Endodermal cell (in vitro differentiated cells): ENCODE measurements around the gene MLXIP. TPM values are rescaled to one million over a fixed set of nuclear protein-coding genes. Genes with fewer than 3 reads are reported as not detected.

Experiments used
- DNase-seq: peaks from one replicate; pipeline ENCODE4 v3.0.0-alpha.2; 2017
- H3K27ac ChIP-seq: 2 replicates; pipeline ENCODE4 v1.5.1; 2013; ENCODE audit warnings: mild to moderate bottlenecking, low read depth, low read length, moderate library complexity
- H3K27me3 ChIP-seq: 2 replicates; pipeline ENCODE4 v1.6.1; 2013; ENCODE audit warnings: mild to moderate bottlenecking, low read length, moderate library complexity; ENCODE audit not compliant: insufficient read depth, control insufficient read depth, poor library complexity, severe bottlenecking
- H3K36me3 ChIP-seq: 2 replicates; pipeline ENCODE4 v1.7.0; 2013; ENCODE audit warnings: mild to moderate bottlenecking, low read length, moderate library complexity; ENCODE audit not compliant: control insufficient read depth, insufficient read depth
- H3K4me1 ChIP-seq: one replicate; pipeline ENCODE4 v1.7.0; 2013; ENCODE audit warnings: low read length; ENCODE audit not compliant: control insufficient read depth, insufficient read depth
- H3K4me3 ChIP-seq: 2 replicates; pipeline ENCODE4 v1.5.1; 2013; ENCODE audit warnings: mild to moderate bottlenecking, low read length, moderate library complexity
- H3K9ac ChIP-seq: 2 replicates; pipeline ENCODE4 v1.6.1; 2013; ENCODE audit warnings: mild to moderate bottlenecking, low read length, moderate library complexity; ENCODE audit not compliant: poor library complexity, severe bottlenecking; ENCODE audit errors: extremely low read depth
- H3K9me3 ChIP-seq: 2 replicates; pipeline ENCODE4 v1.6.1; 2013; ENCODE audit warnings: mild to moderate bottlenecking, low read length, moderate library complexity; ENCODE audit not compliant: control insufficient read depth
- H3K27ac Mint-ChIP-seq: 2 replicates; pipeline ENCODE4 v1.8.0; 2020; ENCODE audit warnings: mixed read lengths
- H3K27me3 Mint-ChIP-seq: 2 replicates; pipeline ENCODE4 v1.8.0; 2021; ENCODE audit warnings: mild to moderate bottlenecking, mixed read lengths; ENCODE audit not compliant: insufficient read depth
- H3K36me3 Mint-ChIP-seq: 2 replicates; pipeline ENCODE4 v1.8.0; 2020; ENCODE audit warnings: low read depth, mixed read lengths
- H3K4me1 Mint-ChIP-seq: 2 replicates; pipeline ENCODE4 v1.8.0; 2020; ENCODE audit warnings: mixed read lengths
- H3K4me3 Mint-ChIP-seq: 2 replicates; pipeline ENCODE4 v1.8.0; 2020; ENCODE audit warnings: mild to moderate bottlenecking, moderate library complexity, mixed read lengths
- H3K9me3 Mint-ChIP-seq: 2 replicates; pipeline ENCODE4 v1.8.0; 2020; ENCODE audit warnings: mild to moderate bottlenecking, mixed read lengths
- CTCF ChIP-seq: fragments of 200-600 bp; sonication (generic); conservative IDR thresholded peaks from 2 replicates; pipeline ENCODE4 v1.5.0; 2021; ENCODE audit warnings: antibody characterized with exemption, mild to moderate bottlenecking
- WGBS, 2 experiments: methylation state at CpG; one replicate each; pipeline versions ENCODE4 v1.1.5 to v1.1.7; 2013; ENCODE audit warnings: missing lambda C conversion rate in 2 of 2, mixed read lengths in 1 of 2; ENCODE audit not compliant: insufficient coverage in 1 of 2, insufficient read length in 1 of 2; 5-methylcytosine and 5-hydroxymethylcytosine counted together
- total RNA-seq, 2 donors: library from RNA; stranded (reverse); fragmentation: NEBNext Ultra II Directional in 1 of 2; extraction: Animal tissue kit (Norgen Biotek cat#: 25700) in 1 of 2; gene quantifications; 2 replicates in 1 of 2; 3 replicates in 1 of 2; pipeline ENCODE4 v1.2.1, GENCODE V29; 2021

MLXIP gene
- total RNA-seq, 2 donors from 2014 or later: 27.4 to 32.2 TPM

DNA sequence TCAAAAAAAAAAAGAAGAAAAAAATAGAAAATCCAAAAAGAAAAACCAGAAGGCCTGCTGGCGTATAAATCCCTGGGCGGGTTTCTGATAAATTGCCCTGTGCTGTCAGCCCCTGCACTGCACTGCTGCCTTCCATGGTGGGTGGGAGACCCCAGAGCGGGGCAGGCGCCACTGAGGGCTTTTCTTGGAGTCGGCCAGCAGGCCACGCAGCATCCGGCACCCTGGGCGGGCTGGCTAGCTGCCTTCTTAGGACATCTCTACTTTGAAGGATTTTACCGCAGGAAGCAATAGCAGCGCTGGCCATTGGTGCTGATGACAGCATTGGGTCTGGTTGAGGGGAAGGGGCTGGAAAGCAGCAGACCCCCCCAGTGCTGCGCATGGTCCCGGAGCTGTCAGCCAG lies 66.3 kb downstream of the MLXIP start:
- Histone ChIP-seq H3K4me3 (no peak overlapping the region), H3K9ac (no peak overlapping the region), H3K9me3 (peaks cover 23% of the 10 kb centered on the region), H3K27ac (no peak overlapping the region), H3K4me1 (no peaks in the 10 kb centered on the region), H3K36me3 (peaks cover 30% of the 10 kb centered on the region), H3K27me3 (no peaks in the 10 kb centered on the region)
- Mint-ChIP-seq H3K36me3 (peaks cover 35% of the 10 kb centered on the region), H3K27me3 (no peaks in the 10 kb centered on the region), H3K27ac (no peak overlapping the region), H3K4me3 (no peak overlapping the region), H3K4me1 (peaks cover 1% of the 10 kb centered on the region), H3K9me3 (peaks cover 24% of the 10 kb centered on the region)
- TF ChIP-seq CTCF: no peak
- WGBS, 2 experiments: 93 to 96% methylated on average over 4 to 12 of the region's 12 CpGs
- DNase-seq: no peak

- peaks cover 30% of the 10 kb centered on the region for H3K36me3 ChIP-seq
- Mint-ChIP-seq H3K9me3 (peaks cover 22% of the 10 kb centered on the region), H3K27ac (peak overlapping the region; percentile 7), H3K27me3 (no peaks in the 10 kb centered on the region), H3K4me3 (no peak overlapping the region), H3K4me1 (peaks cover 1% of the 10 kb centered on the region), H3K36me3 (peaks cover 30% of the 10 kb centered on the region)
- WGBS, 2 experiments: 92 to 95% methylated on average over 11 to 23 of the region's 23 CpGs
- DNase-seq: no peak
- no peaks in the 10 kb centered on the region for H3K4me1 ChIP-seq
- no peak overlapping the region for H3K9ac ChIP-seq
- H3K27me3 ChIP-seq: no peaks in the 10 kb centered on the region
- TF ChIP-seq CTCF: no peak
- no peak overlapping the region for H3K27ac ChIP-seq
- peaks cover 23% of the 10 kb centered on the region for H3K9me3 ChIP-seq
- H3K4me3 ChIP-seq: no peak overlapping the region
Observed at GRCh38 chr12:122145505-122146330, 67.2 kb downstream of the MLXIP start.

- no peak overlapping the region for H3K27ac ChIP-seq
- peaks cover 13% of the 10 kb centered on the region for H3K36me3 ChIP-seq
- H3K4me3 Mint-ChIP-seq: no peak overlapping the region
- no peak overlapping the region for H3K27ac Mint-ChIP-seq
- no peak overlapping the region for H3K9ac ChIP-seq
- peaks cover 15% of the 10 kb centered on the region for H3K36me3 Mint-ChIP-seq
- H3K9me3 ChIP-seq: peaks cover 10% of the 10 kb centered on the region
- WGBS, 2 experiments: 94 to 98% methylated on average over 17 to 21 of the region's 21 CpGs
- no peak overlapping the region for H3K4me3 ChIP-seq
- H3K27me3 Mint-ChIP-seq: no peaks in the 10 kb centered on the region
- H3K4me1 Mint-ChIP-seq: peaks cover 8% of the 10 kb centered on the region
- no peak for TF ChIP-seq CTCF
- H3K4me1 ChIP-seq: no peaks in the 10 kb centered on the region
- no peaks in the 10 kb centered on the region for H3K27me3 ChIP-seq
- DNase-seq: no peak
- H3K9me3 Mint-ChIP-seq: peaks cover 11% of the 10 kb centered on the region
Observed at GRCh38 chr12:122147514-122148290, 69.1 kb downstream of the MLXIP start.
